Stimulated activated CD8-positive, alpha-beta memory T cell treated with anti-CD3 and anti-CD28 coated beads, Interleukin-12 subunit alpha, Interleukin-12 subunit beta, amount 100 ng/mL, for 24 hours (primary cell): ENCODE data around the gene ARFGEF3.
"Not testable (repeated sequence)": the region's sequence is repeated elsewhere in the genome, so short reads cannot be mapped to it uniquely, and the experiment has no call there.

Experiments used
- DNase-seq: peaks from one replicate; pipeline ENCODE4 v3.0.0-alpha.2; 2020; ENCODE audit errors: extremely low read depth

ARFGEF3 gene

GRCh38 chr6:138161338-138162110, at the start of gene ARFGEF3:
Gene ARFGEF3, plus strand, starts transcription at chr6:138161939. Its CDS starts 148 bp downstream, at chr6:138162087.
- DNase-seq: peak; percentile 23

GRCh38 chr6:138113588-138114210, 48.0 kb upstream of the ARFGEF3 start:
- no peak for DNase-seq

- DNase-seq: no peak
Measured at GRCh38 chr6:138115201-138115600, 46.5 kb upstream of the ARFGEF3 start.

GRCh38 chr6:138115877-138116660, 45.7 kb upstream of the ARFGEF3 start:
- DNase-seq: no peak

GRCh38 chr6:138116661-138116999, 45.1 kb upstream of the ARFGEF3 start:
- no peak for DNase-seq

GRCh38 chr6:138117376-138117914, 44.3 kb upstream of the ARFGEF3 start:
- no peak for DNase-seq

GRCh38 chr6:138119229-138119628, 42.5 kb upstream of the ARFGEF3 start:
- not testable (repeated sequence) for DNase-seq

GRCh38 chr6:138119976-138120375, 41.8 kb upstream of the ARFGEF3 start:
- no peak for DNase-seq

GRCh38 chr6:138124096-138124495, 37.6 kb upstream of the ARFGEF3 start:
- no peak for DNase-seq

GRCh38 chr6:138128096-138128495, 33.6 kb upstream of the ARFGEF3 start:
- no peak for DNase-seq

GRCh38 chr6:138129190-138129589, 32.5 kb upstream of the ARFGEF3 start:
- no peak for DNase-seq

GRCh38 chr6:138142806-138143205, 18.9 kb upstream of the ARFGEF3 start:
- no peak for DNase-seq

- no peak for DNase-seq
Measured at GRCh38 chr6:138145402-138145801, 16.3 kb upstream of the ARFGEF3 start.

GRCh38 chr6:138146544-138146943, 15.2 kb upstream of the ARFGEF3 start:
- DNase-seq: no peak

GRCh38 chr6:138155443-138155842, 6.3 kb upstream of the ARFGEF3 start:
- DNase-seq: no peak

- DNase-seq: no peak
Measured at GRCh38 chr6:138157986-138158638, 3.6 kb upstream of the ARFGEF3 start.

- DNase-seq: no peak
Measured at GRCh38 chr6:138159246-138159645, 2.5 kb upstream of the ARFGEF3 start.

- no peak for DNase-seq
Measured at GRCh38 chr6:138160329-138161087, 1.2 kb upstream of the ARFGEF3 start.

- DNase-seq: no peak
Measured at GRCh38 chr6:138161088-138161337, 726 bp upstream of the ARFGEF3 start.

- DNase-seq: no peak
Measured at GRCh38 chr6:138162111-138162954, 594 bp downstream of the ARFGEF3 start.
